CD4-positive, alpha-beta T cell (primary cell): ENCODE measurements around the gene MAP9. TPM values are rescaled to one million over a fixed set of nuclear protein-coding genes. Genes with fewer than 3 reads are reported as not detected.

Experiments
- ATAC-seq: fragments of 200-7000 bp; cut with Tn5 transposase; one replicate; pipeline ENCODE4 v1.10.0; 2022; ENCODE audit warnings: mild to moderate bottlenecking; ENCODE audit not compliant: poor library complexity
- CTCF ChIA-PET: fragments of 350-600 bp; sonication (Branson Sonifier 250); formaldehyde crosslinking; loops from one replicate; lab custom pipeline; 2021; ENCODE audit warnings: antibody characterized with exemption, inconsistent platforms; lab: Charles Lee
- POLR2A ChIA-PET: fragments of 350-600 bp; sonication (Branson Sonifier 250); formaldehyde crosslinking; loops from one replicate; lab custom pipeline; 2021; ENCODE audit warnings: antibody characterized with exemption, inconsistent platforms; lab: Charles Lee
- DNase-seq, 14 experiments: peaks; one replicate each; pipeline ENCODE4 v3.0.0-alpha.2; 2013 to 2020; ENCODE audit warnings: mixed read lengths in 2 of 14
- H3K27ac ChIP-seq, 2 donors: one replicate each; pipeline versions ENCODE4 v1.5.1 to v1.7.0; 2013; ENCODE audit warnings: low read length in 2 of 2, low read depth in 1 of 2, mild to moderate bottlenecking in 1 of 2
- H3K27me3 ChIP-seq, 2 experiments: 1 replicate in 1 of 2; 2 replicates in 1 of 2; pipeline versions ENCODE4 v1.6.1 to v1.7.0; 2013; ENCODE audit warnings: low read length in 2 of 2, control low read depth in 1 of 2, mild to moderate bottlenecking in 1 of 2, moderate library complexity in 1 of 2; ENCODE audit not compliant: insufficient read depth in 2 of 2, control insufficient read depth in 1 of 2
- H3K36me3 ChIP-seq: one replicate; pipeline ENCODE4 v1.6.1; 2013; ENCODE audit warnings: low read length, control low read depth; ENCODE audit not compliant: insufficient read depth
- H3K4me1 ChIP-seq: one replicate; pipeline ENCODE4 v1.6.1; 2013; ENCODE audit warnings: low read length, control low read depth; ENCODE audit not compliant: insufficient read depth
- H3K4me3 ChIP-seq: one replicate; pipeline ENCODE4 v1.5.1; 2013; ENCODE audit warnings: mild to moderate bottlenecking, low read length, moderate library complexity
- H3K9me3 ChIP-seq, 2 experiments: 1 replicate in 1 of 2; 2 replicates in 1 of 2; pipeline versions ENCODE4 v1.6.1 to v1.7.0; 2013; ENCODE audit warnings: low read length in 2 of 2, mild to moderate bottlenecking in 2 of 2, control low read depth in 1 of 2, moderate library complexity in 1 of 2; ENCODE audit not compliant: control insufficient read depth in 1 of 2, insufficient read depth in 1 of 2
- H3K27ac Mint-ChIP-seq: one replicate; pipeline ENCODE4 v1.8.0; 2020; ENCODE audit warnings: mixed read lengths
- H3K27me3 Mint-ChIP-seq: one replicate; pipeline ENCODE4 v1.8.0; 2021; ENCODE audit warnings: mixed read lengths
- H3K36me3 Mint-ChIP-seq: one replicate; pipeline ENCODE4 v1.8.0; 2021; ENCODE audit warnings: low read depth, mixed read lengths
- H3K4me1 Mint-ChIP-seq: one replicate; pipeline ENCODE4 v1.8.0; 2021; ENCODE audit warnings: low read depth, mixed read lengths
- H3K4me3 Mint-ChIP-seq: one replicate; pipeline ENCODE4 v1.8.0; 2020; ENCODE audit warnings: mild to moderate bottlenecking, mixed read lengths
- H3K9me3 Mint-ChIP-seq: one replicate; pipeline ENCODE4 v1.8.0; 2020; ENCODE audit warnings: mixed read lengths
- CTCF ChIP-seq: fragments of 200-600 bp; IDR thresholded peaks from one replicate; pipeline ENCODE4 v1.8.0; 2022; ENCODE audit warnings: antibody characterized with exemption, mild to moderate bottlenecking
- intact Hi-C, 2 experiments: fragments of 100-400 bp; cut with DNase I in 1 of 2; cut with micrococcal nuclease in 1 of 2; formaldehyde crosslinking; loops; one replicate each; pipeline versions ENCODE4 v1.15.1 to v1.9.0; 2023 to 2025; cut with DNase I, micrococcal nuclease
- total RNA-seq, 174 experiments: library from RNA in 2 of 174; stranded (reverse) in 2 of 174; gene quantifications; one replicate each; pipeline ENCODE4 v1.2.3 and lab custom pipeline; 2021 to 2026

Gene MAP9
- total RNA-seq, 2 experiments from 2014 or later: 15.5 to 16.5 TPM

- H3K9me3 Mint-ChIP-seq: no peaks in the 10 kb centered on the region
- CTCF ChIA-PET: no interaction called here
- intact Hi-C loops: no loop called here
- Histone ChIP-seq H3K27ac (no peak overlapping the region), H3K9me3 (peaks cover 0 to 6% of the 10 kb centered on the region in 2 experiments), H3K4me1 (no peaks in the 10 kb centered on the region), H3K36me3 (no peaks in the 10 kb centered on the region), H3K4me3 (no peak overlapping the region), H3K27me3 (peaks cover 3% of the 10 kb centered on the region in 2 experiments)
- H3K4me3 Mint-ChIP-seq: no peak overlapping the region
- POLR2A ChIA-PET: no interaction called here
- H3K4me1 Mint-ChIP-seq: no peaks in the 10 kb centered on the region
- H3K36me3 Mint-ChIP-seq: no peaks in the 10 kb centered on the region
- DNase-seq (no peak), ATAC-seq (no peak)
- TF ChIP-seq CTCF: no peak
- no peak overlapping the region for H3K27ac Mint-ChIP-seq
- no peaks in the 10 kb centered on the region for H3K27me3 Mint-ChIP-seq
Measured at GRCh38 chr4:155419266-155419665, 42.5 kb upstream of the MAP9 start.

- DNase-seq: no peak
- intact Hi-C loops: no loop called here
- ChIA-PET POLR2A (no interaction called here), CTCF (interaction anchor here (0.6 kb wide), 1 partner anchor 1974 kb away, joined by 3 read pairs; no protein-coding TSS in a partner anchor)
- no peak for ATAC-seq
- no peak for TF ChIP-seq CTCF
- Histone ChIP-seq H3K27me3 (peaks cover 0 to 3% of the 10 kb centered on the region in 2 experiments), H3K4me1 (no peaks in the 10 kb centered on the region), H3K27ac (no peak overlapping the region), H3K9me3 (no peaks in the 10 kb centered on the region), H3K4me3 (no peak overlapping the region), H3K36me3 (no peaks in the 10 kb centered on the region)
- no peaks in the 10 kb centered on the region for H3K36me3 Mint-ChIP-seq
- no peak overlapping the region for H3K4me3 Mint-ChIP-seq
- H3K9me3 Mint-ChIP-seq: no peaks in the 10 kb centered on the region
- no peaks in the 10 kb centered on the region for H3K4me1 Mint-ChIP-seq
- no peak overlapping the region for H3K27ac Mint-ChIP-seq
- peaks cover 11% of the 10 kb centered on the region for H3K27me3 Mint-ChIP-seq
Measured at GRCh38 chr4:155415662-155416061, 38.9 kb upstream of the MAP9 start.

- DNase-seq (no peak), ATAC-seq (no peak)
- Mint-ChIP-seq H3K4me1 (no peaks in the 10 kb centered on the region), H3K27ac (no peak overlapping the region), H3K36me3 (no peaks in the 10 kb centered on the region), H3K9me3 (no peaks in the 10 kb centered on the region), H3K27me3 (peaks cover 13% of the 10 kb centered on the region), H3K4me3 (no peak overlapping the region)
- Histone ChIP-seq H3K27ac (no peak overlapping the region), H3K27me3 (no peaks in the 10 kb centered on the region), H3K4me1 (no peaks in the 10 kb centered on the region), H3K4me3 (no peak overlapping the region), H3K36me3 (no peaks in the 10 kb centered on the region), H3K9me3 (no peaks in the 10 kb centered on the region)
- TF ChIP-seq CTCF: no peak
- intact Hi-C loops: no loop called here
- CTCF ChIA-PET: no interaction called here
- POLR2A ChIA-PET: no interaction called here
Measured at GRCh38 chr4:155413451-155413850, 36.7 kb upstream of the MAP9 start.
